Erythroblast (primary cell): ENCODE measurements around the gene PDK4.

Experiments
- DNase-seq, 2 experiments: peaks; one replicate each; lab custom pipeline; 2025; lab: John Stamatoyannopoulos, UW
- GATA1 ChIP-seq: IDR thresholded peaks from 2 replicates; pipeline ENCODE4 v1.6.1; 2011; ENCODE audit warnings: low read depth, mild to moderate bottlenecking, control low read depth, low read length, moderate library complexity
- POLR2A ChIP-seq: IDR thresholded peaks from 2 replicates; pipeline ENCODE4 v1.6.1; 2011; ENCODE audit warnings: mild to moderate bottlenecking, low read length

The PDK4 gene

GRCh38 chr7:95544171-95544570 is 52.1 kb downstream of the PDK4 start:
- no peak for TF ChIP-seq GATA1

DNA sequence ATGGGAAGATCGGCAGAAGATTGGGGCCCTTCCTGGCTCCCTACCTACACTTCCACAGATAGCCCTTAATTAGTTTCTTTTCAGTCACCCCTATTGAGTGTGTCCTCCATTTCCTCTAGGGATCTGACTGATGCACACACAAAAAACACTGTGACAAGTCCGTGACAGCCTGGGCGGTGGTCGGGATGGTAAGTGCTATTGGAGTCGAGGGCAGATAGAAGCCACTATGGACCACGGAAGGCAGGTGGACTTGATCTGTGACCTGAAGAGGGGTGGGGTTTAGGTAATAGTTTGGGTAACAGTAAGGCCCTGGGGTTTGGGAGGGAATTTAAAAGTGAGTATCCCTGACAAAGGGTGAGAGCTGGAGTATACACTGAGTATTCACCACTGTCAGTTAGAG is 53.0 kb downstream of the PDK4 start:
- TF ChIP-seq GATA1 (no peak), POLR2A (no peak)

More at GRCh38 chr7:95544171-95544570, 52.1 kb downstream of the PDK4 start:
- DNase-seq, result no peak

DNA sequence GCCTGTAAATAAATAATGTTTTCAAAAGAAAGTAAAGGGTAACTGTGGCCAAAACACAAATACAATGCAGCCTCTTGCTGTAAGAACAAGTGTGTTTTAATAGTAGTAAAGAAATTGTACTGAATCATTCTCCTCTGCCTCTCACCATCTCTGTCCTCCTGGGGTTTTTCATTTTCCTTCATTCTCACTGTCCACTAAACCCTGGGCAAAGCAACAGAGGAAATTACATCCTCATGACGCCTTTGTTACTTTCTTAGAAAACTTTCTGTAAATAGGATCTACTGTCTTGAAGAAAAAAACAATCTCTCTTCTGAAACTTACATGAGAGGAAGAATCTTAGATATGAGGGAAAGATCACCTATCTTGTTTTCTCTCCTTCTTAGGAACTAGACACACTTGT is 56.0 kb downstream of the PDK4 start:
- TF ChIP-seq POLR2A (no peak), GATA1 (no peak)
- no peak for DNase-seq

More for the DNA sequence above, 53.0 kb downstream of the PDK4 start:
- DNase-seq, result no peak

- DNase-seq, result no peak
- TF ChIP-seq POLR2A (no peak), GATA1 (no peak)
Observed at GRCh38 chr7:95539426-95539825, 56.9 kb downstream of the PDK4 start.

- no peak for DNase-seq
- no peak for TF ChIP-seq POLR2A
- no peak for TF ChIP-seq GATA1
Observed at GRCh38 chr7:95537468-95537867, 58.8 kb downstream of the PDK4 start.

- DNase-seq, result no peak
- TF ChIP-seq POLR2A (no peak), GATA1 (no peak)
Observed at GRCh38 chr7:95536656-95537311, 59.5 kb downstream of the PDK4 start.

DNA sequence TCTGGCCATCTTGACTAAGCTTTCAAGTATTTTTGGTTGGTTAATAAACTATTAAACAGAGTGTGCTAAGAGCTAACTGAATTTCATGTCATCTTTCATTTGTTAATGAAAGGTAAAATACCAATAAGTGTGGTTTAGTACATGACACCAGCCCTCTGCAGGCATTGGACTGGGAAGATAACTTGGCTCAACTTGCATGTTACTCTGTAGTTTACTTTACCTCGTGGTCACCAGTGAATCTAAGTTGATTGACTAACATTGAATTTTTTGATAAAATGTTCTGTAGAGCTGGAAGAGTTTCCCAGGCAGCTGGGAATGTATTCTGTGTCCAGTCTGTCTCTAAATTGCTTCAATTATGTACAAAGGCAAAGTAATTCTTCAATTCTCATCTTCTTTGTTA is 60.7 kb downstream of the PDK4 start:
- DNase-seq, result no peak
- no peak for TF ChIP-seq GATA1
- TF ChIP-seq POLR2A, result no peak

DNA sequence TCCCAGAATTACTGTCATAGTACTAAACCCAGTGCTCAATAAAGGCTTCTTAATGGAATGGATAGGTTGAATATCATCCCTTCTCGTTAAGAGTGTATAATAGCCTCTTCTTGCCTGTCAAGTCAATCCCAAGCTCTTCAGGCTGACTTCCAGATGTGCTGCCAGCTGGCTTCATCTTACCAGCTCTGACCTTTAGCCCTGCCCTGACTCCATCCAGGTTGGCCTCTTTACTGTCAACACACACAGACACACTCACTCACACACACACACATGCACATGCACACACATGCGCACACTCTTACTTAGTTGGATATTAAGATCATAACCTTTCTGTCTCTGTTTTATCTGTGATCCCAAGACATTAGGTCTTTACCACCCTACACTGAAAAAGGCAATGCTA is 61.5 kb downstream of the PDK4 start:
- no peak for DNase-seq

More for the DNA sequence above, 61.5 kb downstream of the PDK4 start:
- no peak for TF ChIP-seq POLR2A
- no peak for TF ChIP-seq GATA1
